ENCODE data around the gene GADD45G. TPM values are rescaled to one million over a fixed set of nuclear protein-coding genes. Genes with fewer than 3 reads are reported as not detected.

The GADD45G gene
- polyA plus RNA-seq, 1 experiment, result 0.07 TPM

- ChIA-PET CTCF (interaction anchor here (1.1 to 1.2 kb wide), 2 partner anchors 497 kb away, joined by 3 to 4 read pairs; no protein-coding TSS in a partner anchor), POLR2A (no interaction called here)
- TF ChIP-seq CTCF (IDR thresholded peaks at IDR 0.05; ENCODE audit: low read depth, low read length), result no peak
- no peak for DNase-seq (ENCODE audit: low read depth, low spot score)
- Histone ChIP-seq H3K4me3 (ENCODE audit: low read depth, low read length) (peak overlapping the region; percentile 46), H3K9me3 (ENCODE audit: control insufficient read depth, insufficient read depth, low read length) (peaks cover 3% of the 10 kb centered on the region; the same call in 1 of the 2 replicates), H3K27me3 (ENCODE audit: control insufficient read depth, insufficient read depth, low read length) (peaks cover 36% of the 10 kb centered on the region), H3K27ac (ENCODE audit: low read depth, low read length) (no peak overlapping the region)
These were observed 745 bp downstream of the GADD45G start for GRCh38 chr9:89605465-89606048.

- peaks cover 38% of the 10 kb centered on the region for H3K27me3 ChIP-seq (ENCODE audit: control insufficient read depth, insufficient read depth, low read length)
- DNase-seq (ENCODE audit: low read depth, low spot score), result peak; percentile 11
- TF ChIP-seq CTCF (IDR thresholded peaks at IDR 0.05; ENCODE audit: low read depth, low read length), result no peak
- H3K27ac ChIP-seq (ENCODE audit: low read depth, low read length), result no peak overlapping the region
- H3K4me3 ChIP-seq (ENCODE audit: low read depth, low read length), result peak overlapping the region; percentile 46; the same call in 1 of the 2 replicates
- CTCF ChIA-PET, result interaction anchor here (0.7 to 1.2 kb wide), 3 partner anchors 9 to 496 kb away, joined by 3 to 4 read pairs (median 3); no protein-coding TSS in a partner anchor
- peaks cover 3% of the 10 kb centered on the region; the same call in 1 of the 2 replicates for H3K9me3 ChIP-seq (ENCODE audit: control insufficient read depth, insufficient read depth, low read length)
- POLR2A ChIA-PET, result no interaction called here
These were observed 1.3 kb downstream of the GADD45G start for GRCh38 chr9:89606049-89606623.

- Histone ChIP-seq H3K27ac (ENCODE audit: low read depth, low read length) (no peak overlapping the region), H3K27me3 (ENCODE audit: control insufficient read depth, insufficient read depth, low read length) (peaks cover 35% of the 10 kb centered on the region), H3K4me3 (ENCODE audit: low read depth, low read length) (no peak overlapping the region), H3K9me3 (ENCODE audit: control insufficient read depth, insufficient read depth, low read length) (peaks cover 3% of the 10 kb centered on the region; the same call in 1 of the 2 replicates)
- DNase-seq (ENCODE audit: low read depth, low spot score), result no peak
- ChIA-PET POLR2A (no interaction called here), CTCF (interaction anchor here (0.7 to 1.2 kb wide), 5 partner anchors 8 to 495 kb away, joined by 3 to 5 read pairs (median 4); no protein-coding TSS in a partner anchor)
- no peak for TF ChIP-seq CTCF (IDR thresholded peaks at IDR 0.05; ENCODE audit: low read depth, low read length)
These were observed 2.0 kb downstream of the GADD45G start for GRCh38 chr9:89606624-89607311.

GRCh38 chr9:89608641-89609335 is 4.0 kb downstream of the GADD45G start:
- Histone ChIP-seq H3K27ac (ENCODE audit: low read depth, low read length) (no peak overlapping the region), H3K27me3 (ENCODE audit: control insufficient read depth, insufficient read depth, low read length) (peaks cover 22% of the 10 kb centered on the region), H3K9me3 (ENCODE audit: control insufficient read depth, insufficient read depth, low read length) (peaks cover 3% of the 10 kb centered on the region; the same call in 1 of the 2 replicates), H3K4me3 (ENCODE audit: low read depth, low read length) (no peak overlapping the region)
- ChIA-PET POLR2A (no interaction called here), CTCF (interaction anchor here (0.6 to 1.3 kb wide), 3 partner anchors 32 to 493 kb away, joined by 3 to 6 read pairs (median 4); no protein-coding TSS in a partner anchor)
- TF ChIP-seq CTCF (IDR thresholded peaks at IDR 0.05; ENCODE audit: low read depth, low read length), result no peak
- DNase-seq (ENCODE audit: low read depth, low spot score), result no peak
